HepG2 (cell line): ENCODE data around the gene NPHP4. TPM values are rescaled to one million over a fixed set of nuclear protein-coding genes. Genes with fewer than 3 reads are reported as not detected.

ENCODE experiments used
- ATAC-seq: fragments of 200-7000 bp; cut with Tn5 transposase; 3 replicates; pipeline ENCODE4 v1.9.1; 2020; ENCODE audit warnings: mild to moderate bottlenecking, moderate library complexity
- BruUV-seq: library from RNA; stranded (reverse); fragments of 400-500 nt; replicated peaks from 2 replicates; lab custom pipeline; 2021; lab: Mats Ljungman, UMichigan
- CTCF ChIA-PET: fragments of 300-600 bp; formaldehyde crosslinking; extraction: SDS; loops from one replicate; lab custom pipeline; 2021; ENCODE audit warnings: low total read pairs, inconsistent platforms, low intra/inter-chr PET ratio; lab: Yijun Ruan, JAX
- POLR2A ChIA-PET: fragments of 350-600 bp; sonication (Branson Sonifier 250); formaldehyde crosslinking; loops from one replicate; lab custom pipeline; 2020; ENCODE audit warnings: antibody characterized with exemption, inconsistent platforms; lab: Yijun Ruan, JAX
- DNase-seq: peaks from one replicate; pipeline ENCODE4 v3.0.0-alpha.2; 2015; ENCODE audit warnings: low spot score
- FAIRE-seq: peaks from 3 replicates; lab custom pipeline; 2011; peaks lifted over from hg19 to GRCh38; lab: Jason Lieb, UNC
- H2AFZ ChIP-seq: one replicate; pipeline ENCODE4 v1.6.1; 2011; ENCODE audit warnings: low read length, inconsistent platforms
- H3K27ac ChIP-seq: fragments of 300-600 bp; 3 replicates; pipeline ENCODE4 v1.8.0; 2011; ENCODE audit warnings: mixed run types, mild to moderate bottlenecking, mixed read lengths, low read length, inconsistent platforms; ENCODE audit not compliant: insufficient read depth; ENCODE audit errors: extremely low read length
- H3K27me3 ChIP-seq, 2 experiments: fragments of 200-600 bp in 1 of 2; 2 replicates in 1 of 2; 3 replicates in 1 of 2; pipeline versions ENCODE4 v1.6.0 to v1.8.0; 2011; ENCODE audit warnings: low read length in 2 of 2, mild to moderate bottlenecking in 2 of 2, moderate library complexity in 2 of 2, inconsistent platforms in 1 of 2; ENCODE audit not compliant: insufficient read depth in 2 of 2, control insufficient read depth in 1 of 2
- H3K36me3 ChIP-seq, 2 experiments: fragments of 200-600 bp in 1 of 2; replicated peaks in 1 of 2; 2 replicates in 1 of 2; 3 replicates in 1 of 2; pipeline versions ENCODE4 v1.5.1 to v1.8.0; 2011; ENCODE audit warnings: low read length in 2 of 2, inconsistent platforms in 1 of 2; ENCODE audit not compliant: insufficient read depth in 2 of 2, control insufficient read depth in 1 of 2
- H3K4me1 ChIP-seq: 2 replicates; pipeline ENCODE4 v1.5.1; 2012; ENCODE audit warnings: low read length, inconsistent platforms; ENCODE audit not compliant: insufficient read depth
- H3K4me2 ChIP-seq: 2 replicates; pipeline ENCODE4 v1.6.0; 2011; ENCODE audit warnings: low read depth, low read length, inconsistent platforms
- H3K4me3 ChIP-seq, 3 experiments: fragments of 200-600 bp in 1 of 3; sonication (generic), shearing (Covaris generic) in 1 of 3; replicated peaks in 1 of 3; 2 replicates each; pipeline ENCODE4 v1.5.1; 2011 to 2016; ENCODE audit warnings: low read length in 3 of 3, inconsistent platforms in 2 of 3, low read depth in 2 of 3, mild to moderate bottlenecking in 2 of 3, control low read depth in 1 of 3, mixed read lengths in 1 of 3; ENCODE audit not compliant: insufficient read depth in 1 of 3
- H3K79me2 ChIP-seq: one replicate; pipeline ENCODE4 v1.6.1; 2011; ENCODE audit warnings: low read length, inconsistent platforms; ENCODE audit not compliant: insufficient read depth
- H3K9ac ChIP-seq: 2 replicates; pipeline ENCODE4 v1.6.0; 2011; ENCODE audit warnings: mild to moderate bottlenecking, low read depth, low read length, inconsistent platforms; ENCODE audit not compliant: insufficient read depth
- H3K9me3 ChIP-seq: 2 replicates; pipeline ENCODE4 v1.5.1; 2012; ENCODE audit warnings: mild to moderate bottlenecking, low read length
- H4K20me1 ChIP-seq: 2 replicates; pipeline ENCODE4 v1.6.0; 2011; ENCODE audit warnings: inconsistent platforms, mild to moderate bottlenecking, low read length, moderate library complexity; ENCODE audit not compliant: insufficient read depth
- FOSL1 ChIP-seq: sonication (generic); formaldehyde crosslinking; IDR thresholded peaks from 2 replicates; pipeline ENCODE4 v1.9.0; 2021; ENCODE audit warnings: missing genetic modification reagents, borderline replicate concordance
- HOXA9 ChIP-seq: sonication (generic); formaldehyde crosslinking; IDR thresholded peaks from 2 replicates; pipeline ENCODE4 v1.8.1; 2022; ENCODE audit warnings: missing genetic modification reagents, mild to moderate bottlenecking, moderate library complexity, borderline replicate concordance
- SUZ12 ChIP-seq: fragments of 150-350 bp; IDR thresholded peaks from 2 replicates; pipeline ENCODE4 v1.6.1; 2014; ENCODE audit warnings: low read depth, low read length
- ZNF263 ChIP-seq: sonication (generic); formaldehyde crosslinking; IDR thresholded peaks from 2 replicates; pipeline ENCODE4 v1.4.0; 2020; ENCODE audit warnings: missing genetic modification reagents
- ZNF335 ChIP-seq: sonication (generic); formaldehyde crosslinking; IDR thresholded peaks from 2 replicates; pipeline ENCODE4 v1.4.0; 2020; ENCODE audit warnings: missing genetic modification reagents
- ZNF598 ChIP-seq: sonication (generic); formaldehyde crosslinking; IDR thresholded peaks from 2 replicates; pipeline ENCODE4 v1.5.1; 2020; ENCODE audit warnings: mild to moderate bottlenecking, missing genetic modification reagents, borderline replicate concordance
- ZNF770 ChIP-seq: sonication (generic); formaldehyde crosslinking; IDR thresholded peaks from 2 replicates; pipeline ENCODE4 v1.5.0; 2020; ENCODE audit warnings: mild to moderate bottlenecking, missing genetic modification reagents
- WGBS: methylation state at CpG from one replicate; pipeline ENCODE4 v1.1.6; 2017; ENCODE audit warnings: low lambda C conversion rate; 5-methylcytosine and 5-hydroxymethylcytosine counted together
- in situ Hi-C: cut with HindIII; loops from 2 replicates; pipeline ENCODE4 v1.10.0; 2017; ENCODE audit warnings: low pct_unique_long_range_greater_than_20kb; ENCODE audit not compliant: extremely low pct_ligation_motif_present
- intact Hi-C: fragments of 100-400 bp; cut with micrococcal nuclease; formaldehyde crosslinking; loops from one replicate; pipeline ENCODE4 v1.10.0; 2022; ENCODE audit not compliant: unreplicated experiment
- polyA plus RNA-seq, 8 experiments: library from polyadenylated mRNA; depleted of rRNA in 3 of 8; stranded (reverse) in 7 of 8; unstranded in 1 of 8; fragments of >200 nt; fragmentation: Illumina TruSeq in 4 of 8; extraction: Trizol in 4 of 8; gene quantifications; 2 replicates each; pipeline versions ENCODE4 v1.2.1 to v1.2.3, GENCODE V29; 2011 to 2016; ENCODE audit warnings: low read depth in 4 of 8, missing spikeins in 1 of 8, mixed read lengths in 1 of 8; ENCODE audit not compliant: insufficient read depth in 1 of 8
- total RNA-seq, 5 experiments: library from RNA; depleted of rRNA; stranded (reverse); fragments of >200 nt; fragmentation: Illumina TruSeq; extraction: Trizol; gene quantifications; 2 replicates each; pipeline ENCODE4 v1.2.3, GENCODE V29; 2016; ENCODE audit warnings: low read depth in 1 of 5

The NPHP4 gene
- total and polyA plus RNA-seq, 2 of the 13 experiments (the other 11 are each of a cell fraction or from before 2014, with no cell fraction given): 4.4 to 6.8 TPM

GRCh38 chr1:6008084-6008415, 15.8 kb upstream of the NPHP4 start:
- Histone ChIP-seq H3K4me1 (peaks cover 37% of the 10 kb centered on the region), H2AFZ (no peak overlapping the region), H4K20me1 (no peaks in the 10 kb centered on the region), H3K4me3 (no peak overlapping the region)
- ChIA-PET CTCF (no interaction called here), POLR2A (no interaction called here)
- in situ Hi-C loops (no loop called here), intact Hi-C loops (no loop called here)
- ATAC-seq (no peak), FAIRE-seq (no peak)
- WGBS: 61% methylated on average over 5 of the region's 11 CpGs
- TF ChIP-seq FOSL1 (CRISPR knock-in tag) (no peak), HOXA9 (CRISPR knock-in tag) (no peak), ZNF335 (CRISPR knock-in tag) (no peak), ZNF263 (CRISPR knock-in tag) (no peak), ZNF770 (no peak), SUZ12 (no peak), ZNF598 (no peak)
- TF ChIP-seq, all 625 proteins: peak for 0
- no peak overlapping the region for H3K4me2 ChIP-seq
- H3K27ac ChIP-seq: no peak overlapping the region
- H3K27me3 ChIP-seq: no peaks in the 10 kb centered on the region
- DNase-seq: no peak
- no peaks in the 10 kb centered on the region for H3K36me3 ChIP-seq
- H3K9ac ChIP-seq: no peak overlapping the region
- no peaks in the 10 kb centered on the region for H3K79me2 ChIP-seq
- BruUV-seq: no TSS peak
- H3K9me3 ChIP-seq: no peaks in the 10 kb centered on the region
